Endothelial cell of umbilical vein (primary cell): ENCODE results near the gene VPS52. TPM values are rescaled to one million over a fixed set of nuclear protein-coding genes. Genes with fewer than 3 reads are reported as not detected.

ENCODE experiments used
- BruUV-seq: library from RNA; stranded (reverse); fragments of 400-500 nt; replicated peaks from 2 replicates; lab custom pipeline; 2021; lab: Mats Ljungman, UMichigan
- CTCF ChIA-PET: fragments of 300-600, 350-600 bp; sonication (Branson Sonifier 250); formaldehyde crosslinking; loops from one replicate; lab custom pipeline; 2021; ENCODE audit warnings: antibody characterized with exemption, inconsistent platforms; lab: Charles Lee
- POLR2A ChIA-PET: fragments of 300-600, 350-600 bp; sonication (Branson Sonifier 250); formaldehyde crosslinking; loops from one replicate; lab custom pipeline; 2021; ENCODE audit warnings: antibody characterized with exemption, inconsistent platforms; lab: Charles Lee
- DNase-seq: peaks from one replicate; pipeline ENCODE4 v3.0.0-alpha.2; 2011; ENCODE audit warnings: low read depth, low spot score
- FAIRE-seq: peaks from 2 replicates; lab custom pipeline; 2011; peaks lifted over from hg19 to GRCh38; lab: Jason Lieb, UNC
- H2AFZ ChIP-seq: 2 replicates; pipeline ENCODE4 v1.6.0; 2012; ENCODE audit warnings: low read depth, low read length, control low read depth, inconsistent platforms
- H3K27ac ChIP-seq: 2 replicates; pipeline ENCODE4 v1.5.1; 2011; ENCODE audit warnings: low read depth, mild to moderate bottlenecking, control low read depth, low read length, moderate library complexity; ENCODE audit not compliant: insufficient read depth
- H3K27me3 ChIP-seq, 2 experiments: 2 replicates each; pipeline versions ENCODE4 v1.6.0 to v1.6.1; 2011; ENCODE audit warnings: low read length in 2 of 2, mixed read lengths in 1 of 2; ENCODE audit not compliant: control insufficient read depth in 2 of 2, insufficient read depth in 2 of 2
- H3K36me3 ChIP-seq, 2 experiments: 2 replicates in 1 of 2; 3 replicates in 1 of 2; pipeline ENCODE4 v1.5.1; 2011; ENCODE audit warnings: low read length in 2 of 2, mild to moderate bottlenecking in 1 of 2, moderate library complexity in 1 of 2; ENCODE audit not compliant: control insufficient read depth in 2 of 2, insufficient read depth in 2 of 2; ENCODE audit errors: extremely low read depth in 1 of 2
- H3K4me1 ChIP-seq: 3 replicates; pipeline ENCODE4 v1.5.1; 2011; ENCODE audit warnings: mild to moderate bottlenecking, low read length; ENCODE audit not compliant: control insufficient read depth, insufficient read depth; ENCODE audit errors: extremely low read depth
- H3K4me2 ChIP-seq: 2 replicates; pipeline ENCODE4 v1.6.1; 2011; ENCODE audit warnings: low read length, control low read depth, mixed read lengths; ENCODE audit not compliant: insufficient read depth
- H3K4me3 ChIP-seq, 3 experiments: fragments of 200-600 bp in 1 of 3; sonication (generic), shearing (Covaris generic) in 1 of 3; replicated peaks in 1 of 3; 2 replicates each; pipeline ENCODE4 v1.5.1; 2011 to 2016; ENCODE audit warnings: control low read depth in 3 of 3, low read length in 3 of 3, mild to moderate bottlenecking in 2 of 3, inconsistent platforms in 1 of 3, low read depth in 1 of 3, moderate library complexity in 1 of 3; ENCODE audit not compliant: insufficient read depth in 1 of 3
- H3K79me2 ChIP-seq: 2 replicates; pipeline ENCODE4 v1.6.0; 2012; ENCODE audit warnings: low read length, inconsistent platforms; ENCODE audit not compliant: control insufficient read depth, insufficient read depth
- H3K9ac ChIP-seq: replicated peaks from 2 replicates; pipeline ENCODE3; 2011; ENCODE audit warnings: low read length, control low read depth; ENCODE audit not compliant: insufficient read depth; ENCODE audit errors: extremely low read depth
- H3K9me1 ChIP-seq: replicated peaks from 3 replicates; pipeline ENCODE4 v1.6.0; 2011; ENCODE audit warnings: mild to moderate bottlenecking, low read length; ENCODE audit not compliant: control insufficient read depth, insufficient read depth; ENCODE audit errors: extremely low read depth
- H3K9me3 ChIP-seq: replicated peaks from 2 replicates; pipeline ENCODE4 v1.5.1; 2012; ENCODE audit warnings: low read length, inconsistent platforms; ENCODE audit not compliant: control insufficient read depth, insufficient read depth
- H4K20me1 ChIP-seq: replicated peaks from 2 replicates; pipeline ENCODE3; 2011; ENCODE audit warnings: mild to moderate bottlenecking, low read length; ENCODE audit not compliant: control insufficient read depth, insufficient read depth; ENCODE audit errors: extremely low read depth
- EZH2 ChIP-seq: IDR thresholded peaks from 2 replicates; pipeline ENCODE4 v1.6.1; 2012; ENCODE audit warnings: borderline replicate concordance, low read depth, mild to moderate bottlenecking, moderate library complexity, low read length, inconsistent platforms; ENCODE audit not compliant: severe bottlenecking
- FOS ChIP-seq: IDR thresholded peaks from 2 replicates; pipeline ENCODE4 v1.6.1; 2011; ENCODE audit warnings: mild to moderate bottlenecking, low read length, moderate library complexity, borderline replicate concordance; ENCODE audit not compliant: insufficient read depth
- GATA2 ChIP-seq: IDR thresholded peaks from 2 replicates; pipeline ENCODE4 v1.7.0; 2011; ENCODE audit warnings: low read depth, mild to moderate bottlenecking, moderate library complexity, mixed read lengths, low read length; ENCODE audit not compliant: insufficient read length, insufficient read depth
- JUN ChIP-seq: IDR thresholded peaks from 2 replicates; pipeline ENCODE4 v1.6.1; 2011; ENCODE audit warnings: borderline replicate concordance, low read depth; ENCODE audit not compliant: insufficient read length, insufficient read depth
- MYC ChIP-seq: IDR thresholded peaks from one replicate; pipeline ENCODE4 v1.6.1; 2011; ENCODE audit warnings: mild to moderate bottlenecking, low read depth, low read length
- POLR2A ChIP-seq: IDR thresholded peaks from 2 replicates; pipeline ENCODE4 v1.6.1; 2012; ENCODE audit warnings: low read depth, mild to moderate bottlenecking, control low read depth, low read length
- POLR2AphosphoS5 ChIP-seq: IDR thresholded peaks from 2 replicates; pipeline ENCODE4 v1.6.1; 2012; ENCODE audit warnings: low read depth, mild to moderate bottlenecking, control low read depth, low read length, moderate library complexity; ENCODE audit not compliant: insufficient read depth
- dilution Hi-C: fragments of 300-500 bp; cut with MboI; formaldehyde crosslinking; loops from one replicate; pipeline ENCODE4 v1.15.0; 2019; ENCODE audit warnings: low sequenced_read_pairs; ENCODE audit not compliant: extremely low pct_ligation_motif_present
- intact Hi-C: fragments of 100-400 bp; cut with micrococcal nuclease; formaldehyde crosslinking; loops from one replicate; pipeline ENCODE4 v1.10.0; 2022
- polyA plus RNA-seq, 4 experiments: library from polyadenylated mRNA; depleted of rRNA in 3 of 4; stranded (reverse) in 3 of 4; unstranded in 1 of 4; fragments of >200 nt; gene quantifications; 2 replicates each; pipeline versions ENCODE4 v1.2.1 to v1.2.3, GENCODE V29; 2011 to 2012; ENCODE audit warnings: missing spikeins in 1 of 4
- total RNA-seq: library from RNA; stranded (reverse); gene quantifications from 2 replicates; pipeline ENCODE4 v1.2.3, GENCODE V29; 2021
- TF ChIP-seq, protein P1 (sequence below), 2 donors: IDR thresholded peaks; 1 replicate in 1 of 2; 2 replicates in 1 of 2; pipeline ENCODE4 v1.5.1; 2011; ENCODE audit warnings: low read length in 2 of 2, mild to moderate bottlenecking in 2 of 2, moderate library complexity in 2 of 2, control low read depth in 1 of 2, inconsistent platforms in 1 of 2, low read depth in 1 of 2; ENCODE audit not compliant: insufficient read depth in 1 of 2; ENCODE audit errors: extremely low read depth in 1 of 2
- TF ChIP-seq, protein P2 (sequence below): IDR thresholded peaks from 2 replicates; pipeline ENCODE4 v1.6.1; 2011; ENCODE audit not compliant: insufficient read depth, insufficient read length

Gene VPS52
- total and polyA plus RNA-seq, 2 donors (not counting 3 experiments of a cell fraction or from before 2014, with no cell fraction given): 49.2 to 112 TPM

DNA sequence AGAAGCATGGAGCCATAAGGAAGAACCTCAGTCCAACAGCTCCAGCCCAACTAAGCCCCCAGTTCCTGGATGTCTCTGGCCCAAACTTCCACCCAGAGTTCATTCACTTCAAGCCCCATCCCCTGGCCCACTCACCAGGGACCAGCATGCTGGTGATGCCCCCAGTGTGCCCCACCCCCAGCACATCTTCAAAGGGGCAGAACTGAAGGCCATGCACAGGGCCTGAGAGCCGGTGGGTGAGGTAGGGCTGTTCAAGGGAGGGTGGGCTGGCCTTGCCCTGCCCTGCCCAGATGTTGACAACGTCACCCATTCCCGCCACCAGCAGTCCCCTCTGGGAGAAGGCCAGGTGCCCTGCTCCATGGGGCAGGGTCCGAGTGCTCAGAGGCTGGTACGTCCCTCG lies 8.9 kb upstream of the VPS52 start:
- BruUV-seq: no TSS peak
- Histone ChIP-seq H3K4me1 (peaks cover 12% of the 10 kb centered on the region), H3K36me3 (peaks cover 0 to 33% of the 10 kb centered on the region in 2 experiments), H3K79me2 (peaks cover 3% of the 10 kb centered on the region), H3K4me2 (no peak overlapping the region), H2AFZ (no peak overlapping the region), H3K4me3 (no peak overlapping the region), H3K9me3 (no peaks in the 10 kb centered on the region), H3K27me3 (no peaks in the 10 kb centered on the region), H3K9me1 (no peaks in the 10 kb centered on the region), H4K20me1 (no peaks in the 10 kb centered on the region), H3K27ac (no peak overlapping the region), H3K9ac (no peak overlapping the region)
- ChIA-PET POLR2A (no interaction called here), CTCF (interaction anchor here (2.2 to 2.6 kb wide), 2 partner anchors 9 to 19 kb away, joined by 7 to 10 read pairs; partner anchors contain the start of genes PFDN6, RGL2 and WDR46)
- TF ChIP-seq FOS: no peak
- TF ChIP-seq GATA2: no peak
- no peak for TF ChIP-seq POLR2A
- TF ChIP-seq POLR2AphosphoS5: no peak
- TF ChIP-seq JUN: no peak
- TF ChIP-seq, protein P1, sequence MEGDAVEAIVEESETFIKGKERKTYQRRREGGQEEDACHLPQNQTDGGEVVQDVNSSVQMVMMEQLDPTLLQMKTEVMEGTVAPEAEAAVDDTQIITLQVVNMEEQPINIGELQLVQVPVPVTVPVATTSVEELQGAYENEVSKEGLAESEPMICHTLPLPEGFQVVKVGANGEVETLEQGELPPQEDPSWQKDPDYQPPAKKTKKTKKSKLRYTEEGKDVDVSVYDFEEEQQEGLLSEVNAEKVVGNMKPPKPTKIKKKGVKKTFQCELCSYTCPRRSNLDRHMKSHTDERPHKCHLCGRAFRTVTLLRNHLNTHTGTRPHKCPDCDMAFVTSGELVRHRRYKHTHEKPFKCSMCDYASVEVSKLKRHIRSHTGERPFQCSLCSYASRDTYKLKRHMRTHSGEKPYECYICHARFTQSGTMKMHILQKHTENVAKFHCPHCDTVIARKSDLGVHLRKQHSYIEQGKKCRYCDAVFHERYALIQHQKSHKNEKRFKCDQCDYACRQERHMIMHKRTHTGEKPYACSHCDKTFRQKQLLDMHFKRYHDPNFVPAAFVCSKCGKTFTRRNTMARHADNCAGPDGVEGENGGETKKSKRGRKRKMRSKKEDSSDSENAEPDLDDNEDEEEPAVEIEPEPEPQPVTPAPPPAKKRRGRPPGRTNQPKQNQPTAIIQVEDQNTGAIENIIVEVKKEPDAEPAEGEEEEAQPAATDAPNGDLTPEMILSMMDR (IDR thresholded peaks at IDR 0.05; ENCODE audit: extremely low read depth in 1 of 2, insufficient read depth in 1 of 2, low read depth in 1 of 2, low read length in 2 of 2): no peak
- no peak for TF ChIP-seq MYC
- no peak for TF ChIP-seq EZH2
- TF ChIP-seq, protein P2, sequence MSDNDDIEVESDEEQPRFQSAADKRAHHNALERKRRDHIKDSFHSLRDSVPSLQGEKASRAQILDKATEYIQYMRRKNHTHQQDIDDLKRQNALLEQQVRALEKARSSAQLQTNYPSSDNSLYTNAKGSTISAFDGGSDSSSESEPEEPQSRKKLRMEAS: no peak
- intact Hi-C loops: loop anchor here (1.0 kb wide), 3 partner anchors 19 to 127 kb away; no protein-coding TSS in a partner anchor
- DNase-seq (no peak), FAIRE-seq (no peak)
- dilution Hi-C loops: no loop called here
